KMS-11 (cell line): Measurements from ENCODE around the gene CYB561A3.

Source experiments
- H2AFZ ChIP-seq: fragments of 200-600 bp; sonication (generic); 2 replicates; pipeline ENCODE4 v1.6.1; 2016; ENCODE audit warnings: antibody characterized with exemption, mixed run types, low read depth
- H3K27ac ChIP-seq: fragments of 200-600 bp; sonication (generic); 2 replicates; pipeline ENCODE4 v1.6.1; 2016; ENCODE audit warnings: mild to moderate bottlenecking, mixed run types
- H3K27me3 ChIP-seq: fragments of 200-600 bp; sonication (generic); 2 replicates; pipeline ENCODE4 v1.6.1; 2017; ENCODE audit warnings: mild to moderate bottlenecking, low read depth, mixed run types, moderate library complexity; ENCODE audit not compliant: insufficient read depth
- H3K36me3 ChIP-seq: fragments of 200-600 bp; sonication (generic); 2 replicates; pipeline ENCODE4 v1.6.1; 2017; ENCODE audit warnings: mild to moderate bottlenecking, mixed run types; ENCODE audit not compliant: insufficient read depth
- H3K4me1 ChIP-seq: fragments of 200-600 bp; sonication (generic); 2 replicates; pipeline ENCODE4 v1.6.1; 2016; ENCODE audit warnings: mild to moderate bottlenecking, low read depth, mixed run types; ENCODE audit not compliant: poor library complexity, severe bottlenecking
- H3K4me2 ChIP-seq: fragments of 200-600 bp; sonication (generic); 2 replicates; pipeline ENCODE4 v1.7.0; 2016; ENCODE audit warnings: mild to moderate bottlenecking, mixed run types
- H3K4me3 ChIP-seq: fragments of 200-600 bp; sonication (generic); IDR thresholded peaks from 2 replicates; pipeline ENCODE4 v1.6.1; 2017; ENCODE audit warnings: low read depth, low read length, mixed read lengths; ENCODE audit not compliant: insufficient read depth
- H3K79me2 ChIP-seq: fragments of 200-600 bp; sonication (generic); 2 replicates; pipeline ENCODE4 v1.6.1; 2016; ENCODE audit warnings: low read depth, mixed run types; ENCODE audit not compliant: insufficient read depth
- H3K9ac ChIP-seq: fragments of 200-600 bp; sonication (generic); 2 replicates; pipeline ENCODE4 v1.6.1; 2016; ENCODE audit warnings: mild to moderate bottlenecking, mixed run types
- H4K20me1 ChIP-seq: fragments of 200-600 bp; sonication (generic); 2 replicates; pipeline ENCODE4 v1.6.1; 2016; ENCODE audit warnings: mild to moderate bottlenecking, mixed run types; ENCODE audit not compliant: insufficient read depth
- CTCF ChIP-seq: fragments of 200-600 bp; sonication (generic); conservative IDR thresholded peaks from 2 replicates; pipeline ENCODE4 v1.6.1; 2017; ENCODE audit warnings: low read depth, mild to moderate bottlenecking, antibody characterized with exemption, low read length, moderate library complexity, mixed read lengths

CYB561A3 gene

GRCh38 chr11:61327669-61328071 is 34.0 kb downstream of the CYB561A3 start:
- Histone ChIP-seq H3K4me2 (no peak overlapping the region), H3K36me3 (peaks cover 17% of the 10 kb centered on the region; the same call in 1 of the 2 replicates)

DNA sequence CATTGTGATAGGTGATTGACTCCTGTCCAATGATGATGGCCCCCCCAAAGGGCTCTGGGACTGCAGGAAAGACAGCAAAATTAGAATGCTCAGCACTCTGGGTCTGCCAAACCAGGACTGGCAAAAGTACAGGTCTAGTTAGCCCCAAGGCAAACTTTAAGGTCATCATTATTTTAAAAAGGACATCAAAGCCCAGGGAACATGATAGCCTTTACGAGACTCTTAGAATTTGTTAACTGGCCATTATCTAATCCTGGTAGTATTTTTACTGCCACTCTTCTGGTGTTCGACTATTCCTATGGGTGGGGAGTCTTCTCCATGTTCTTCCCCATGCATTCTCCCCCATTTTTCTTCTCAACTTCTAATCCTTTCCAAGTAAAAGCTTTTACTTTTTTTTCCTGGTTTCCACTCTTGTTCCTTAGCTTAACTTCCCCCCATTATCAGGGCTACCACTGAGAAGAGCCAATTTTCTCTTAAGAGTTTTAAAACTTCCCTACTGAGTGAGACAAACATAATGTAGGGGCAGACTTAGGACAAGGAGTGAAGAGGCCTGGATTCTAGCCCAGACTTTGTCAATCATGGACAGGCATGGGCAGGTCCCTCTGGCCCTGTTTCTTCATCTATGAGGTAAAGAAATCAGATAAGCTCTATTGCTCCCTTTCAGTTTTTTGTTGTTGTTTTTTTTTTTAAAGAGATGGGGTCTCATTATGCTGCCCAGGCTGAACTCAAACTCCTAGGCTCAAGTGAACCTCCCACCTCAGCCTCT is 35.9 kb downstream of the CYB561A3 start:
- no peak for TF ChIP-seq CTCF
- Histone ChIP-seq H3K9ac (no peak overlapping the region), H3K27me3 (no peaks in the 10 kb centered on the region), H4K20me1 (no peaks in the 10 kb centered on the region), H3K4me3 (no peak overlapping the region), H3K4me2 (no peak overlapping the region), H3K27ac (no peak overlapping the region), H3K79me2 (peaks cover 49% of the 10 kb centered on the region), H3K4me1 (peaks cover 14% of the 10 kb centered on the region), H3K36me3 (peaks cover 22% of the 10 kb centered on the region; the same call in 1 of the 2 replicates), H2AFZ (no peak overlapping the region)

More at GRCh38 chr11:61327669-61328071, 34.0 kb downstream of the CYB561A3 start:
- Histone ChIP-seq H3K27me3 (no peaks in the 10 kb centered on the region), H3K4me1 (peaks cover 26% of the 10 kb centered on the region), H3K79me2 (peaks cover 67% of the 10 kb centered on the region), H3K27ac (no peak overlapping the region), H2AFZ (no peak overlapping the region), H3K9ac (no peak overlapping the region), H3K4me3 (no peak overlapping the region), H4K20me1 (no peaks in the 10 kb centered on the region)
- TF ChIP-seq CTCF: no peak

- Histone ChIP-seq H3K27me3 (no peaks in the 10 kb centered on the region), H2AFZ (no peak overlapping the region), H3K79me2 (no peaks in the 10 kb centered on the region), H3K36me3 (peaks cover 13% of the 10 kb centered on the region), H3K27ac (no peak overlapping the region), H3K9ac (no peak overlapping the region), H3K4me1 (no peaks in the 10 kb centered on the region), H3K4me2 (no peak overlapping the region), H3K4me3 (no peak overlapping the region), H4K20me1 (no peaks in the 10 kb centered on the region)
- no peak for TF ChIP-seq CTCF
Measured at GRCh38 chr11:61315260-61315659, 46.4 kb downstream of the CYB561A3 start.

GRCh38 chr11:61310749-61311148 is 50.9 kb downstream of the CYB561A3 start:
- Histone ChIP-seq H3K4me3 (no peak overlapping the region), H3K4me1 (peaks cover under 1% of the 10 kb centered on the region), H3K9ac (no peak overlapping the region), H4K20me1 (no peaks in the 10 kb centered on the region), H3K27me3 (no peaks in the 10 kb centered on the region), H2AFZ (no peak overlapping the region), H3K27ac (no peak overlapping the region), H3K36me3 (peaks cover 14% of the 10 kb centered on the region; the same call in 1 of the 2 replicates), H3K4me2 (no peak overlapping the region), H3K79me2 (no peaks in the 10 kb centered on the region)
- TF ChIP-seq CTCF: no peak
